UCSD-AML1 (cell line): ENCODE measurements around the gene BRD9.
"Not testable (repeated sequence)": the region's sequence is repeated elsewhere in the genome, so short reads cannot be mapped to it uniquely, and the experiment has no call there.

ENCODE experiments used
- DNase-seq: peaks from one replicate; lab custom pipeline; 2025; ENCODE audit not compliant: unreplicated experiment; lab: John Stamatoyannopoulos, UW

BRD9 gene

GRCh38 chr5:892394-893136 is at the start of gene BRD9, which contains the start of gene TRIP13:
BRD9 (minus strand) TSS chr5:892801; CDS start chr5:892657, 144 bp downstream.
TRIP13 (plus strand) TSS chr5:892884; CDS start chr5:892999, 115 bp downstream.
- DNase-seq: peak; percentile 83

GRCh38 chr5:940741-941140 is 48.1 kb upstream of the BRD9 start:
- DNase-seq: not testable (repeated sequence)

- no peak for DNase-seq
Observed at GRCh38 chr5:939368-939767, 46.8 kb upstream of the BRD9 start.

GRCh38 chr5:937151-937924 is 44.7 kb upstream of the BRD9 start:
- no peak for DNase-seq

- DNase-seq: no peak
Observed at GRCh38 chr5:936149-937144, 43.8 kb upstream of the BRD9 start.

- DNase-seq: no peak
Observed at GRCh38 chr5:935510-936084, 43.0 kb upstream of the BRD9 start.

- DNase-seq: not testable (repeated sequence)
Observed at GRCh38 chr5:934381-934967, 41.9 kb upstream of the BRD9 start.

- DNase-seq: not testable (repeated sequence)
Observed at GRCh38 chr5:933951-934350, 41.4 kb upstream of the BRD9 start.

- no peak for DNase-seq
Observed at GRCh38 chr5:933251-933861, 40.8 kb upstream of the BRD9 start.

- DNase-seq: no peak
Observed at GRCh38 chr5:932628-933250, 40.1 kb upstream of the BRD9 start.

GRCh38 chr5:932151-932627 is 39.6 kb upstream of the BRD9 start:
- no peak for DNase-seq

- no peak for DNase-seq
Observed at GRCh38 chr5:931570-932145, 39.1 kb upstream of the BRD9 start.

- no peak for DNase-seq
Observed at GRCh38 chr5:930866-931265, 38.3 kb upstream of the BRD9 start.

GRCh38 chr5:929596-929995 is 37.0 kb upstream of the BRD9 start:
- no peak for DNase-seq

GRCh38 chr5:929182-929581 is 36.6 kb upstream of the BRD9 start:
- DNase-seq: not testable (repeated sequence)

GRCh38 chr5:927172-928015 is 34.8 kb upstream of the BRD9 start:
- no peak for DNase-seq

GRCh38 chr5:926417-927171 is 34.0 kb upstream of the BRD9 start:
- no peak for DNase-seq
